Posterior cingulate gyrus (tissue), 11 donors: ENCODE data around the gene CDH13.

ENCODE experiments used
- DNase-seq, 10 donors: peaks; one replicate each; pipeline versions ENCODE4 v3.0.0 to v3.0.0-alpha.2; 2020 to 2021; ENCODE audit warnings: mixed read lengths in 3 of 10
- intact Hi-C: fragments of 100-400 bp; cut with DNase I; formaldehyde crosslinking; loops from one replicate; pipeline ENCODE4 v1.15.1; 2023

Gene CDH13

DNA sequence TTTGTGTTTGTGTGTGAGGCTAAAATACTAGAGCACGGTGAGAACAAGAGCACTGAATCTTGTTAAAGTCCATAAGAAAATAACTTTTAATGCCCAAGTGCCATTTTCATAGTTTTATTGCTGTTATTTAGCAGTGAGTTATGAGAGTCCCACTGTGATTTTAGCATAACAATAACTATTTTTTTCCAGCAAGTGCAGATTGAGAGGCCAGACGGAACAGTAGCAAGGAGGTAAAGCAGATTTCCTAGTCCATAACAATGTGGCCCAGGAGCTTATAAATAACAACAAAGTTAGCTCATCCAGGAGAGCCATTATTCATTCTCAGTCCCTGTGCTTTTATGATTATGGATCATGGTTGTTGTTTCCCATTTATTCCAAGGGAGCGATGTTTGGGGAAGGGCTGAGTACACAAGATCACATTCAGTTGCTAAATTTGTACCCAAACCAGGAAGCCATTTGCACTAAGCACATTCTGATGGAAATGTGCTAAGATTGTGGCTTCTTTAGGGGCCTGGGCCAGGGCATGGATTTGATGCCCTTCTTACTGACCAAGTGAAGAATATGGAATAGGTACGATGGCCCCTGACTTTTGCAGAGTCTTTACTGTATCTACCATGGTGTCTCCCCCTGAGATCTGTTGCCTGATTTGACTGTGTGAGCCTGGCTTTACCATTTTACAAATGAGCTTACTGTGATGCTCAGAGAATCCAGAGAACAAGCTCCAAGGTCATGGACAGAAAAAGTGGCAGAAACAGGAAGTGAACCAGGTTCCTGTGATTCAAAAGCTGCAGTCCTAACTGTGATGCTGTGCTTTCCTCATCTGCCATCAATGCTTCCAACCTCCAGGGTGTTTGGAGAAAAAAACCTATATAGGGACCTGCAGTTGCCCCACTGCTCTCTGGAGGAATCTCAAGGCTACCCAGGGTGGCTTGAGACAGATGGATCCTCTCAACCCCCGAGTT lies 976.3 kb downstream of the CDH13 start:
- DNase-seq, result no peak
- intact Hi-C loops, result no loop called here

DNA sequence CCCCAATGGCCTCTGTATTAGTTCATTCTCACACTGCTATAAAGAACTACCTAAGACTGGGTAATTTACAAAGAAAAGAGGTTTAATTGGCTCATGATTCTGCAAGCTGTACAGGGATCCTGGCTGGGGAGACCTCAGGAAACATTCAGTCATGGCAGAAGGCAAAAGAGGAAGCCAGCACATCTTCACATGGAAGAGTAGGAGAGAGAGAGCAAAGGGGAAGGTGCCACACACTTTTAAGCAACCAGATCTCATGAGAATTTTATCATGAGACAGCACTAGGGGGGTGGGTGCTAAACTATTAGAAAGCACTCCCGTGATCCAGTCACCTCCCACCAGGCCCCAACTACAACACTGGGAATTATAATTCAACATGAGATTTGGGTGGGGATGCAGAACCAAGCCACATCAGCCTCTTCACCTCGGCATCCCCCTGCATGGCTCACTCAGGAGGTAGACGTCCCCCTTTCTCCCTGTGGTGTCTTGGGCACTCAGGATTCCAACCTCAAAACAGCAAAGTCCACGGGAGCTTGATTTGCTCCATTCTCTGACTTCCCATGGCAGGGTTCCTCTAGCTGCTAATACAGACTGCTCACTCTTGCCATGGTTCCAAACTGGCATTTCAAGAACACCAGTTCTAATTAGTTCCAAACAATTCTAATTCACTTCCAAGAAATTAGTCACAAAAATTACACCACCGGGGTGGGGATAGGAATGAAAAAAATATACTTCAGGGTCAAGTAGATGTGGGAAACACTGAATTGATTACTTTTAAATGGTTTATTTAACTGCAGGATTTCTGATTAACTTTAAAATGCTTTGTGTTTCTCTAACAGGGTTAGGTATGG lies 977.2 kb downstream of the CDH13 start:
- intact Hi-C loops, result no loop called here
- DNase-seq, result no peak

DNA sequence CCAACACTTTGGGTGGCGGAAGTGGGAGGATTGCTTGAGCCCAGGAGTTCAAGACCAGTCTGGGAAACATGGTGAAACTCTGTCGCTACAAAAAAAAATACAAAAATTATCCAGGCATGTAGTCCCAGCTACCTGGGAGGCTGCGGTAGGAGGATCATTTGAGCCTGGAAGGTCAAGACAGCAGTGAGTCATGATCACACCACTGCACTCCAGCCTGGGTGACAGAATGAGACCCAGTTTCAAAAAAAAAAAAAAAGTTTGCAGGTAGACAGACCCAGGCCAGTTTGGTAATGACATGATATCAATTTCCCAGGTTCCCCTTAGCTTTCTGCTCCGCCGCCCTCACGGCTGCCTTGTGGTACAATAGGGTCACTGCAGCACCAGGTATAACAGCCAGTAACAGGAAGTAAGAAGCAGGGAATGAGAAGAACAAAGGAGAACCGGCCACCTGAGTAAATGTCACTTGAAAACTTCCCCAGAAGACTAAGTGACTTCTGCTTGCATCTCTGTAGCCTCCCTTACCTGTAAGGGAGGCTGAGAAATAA lies 979.8 kb downstream of the CDH13 start:
- DNase-seq, result no peak
- intact Hi-C loops, result no loop called here

DNA sequence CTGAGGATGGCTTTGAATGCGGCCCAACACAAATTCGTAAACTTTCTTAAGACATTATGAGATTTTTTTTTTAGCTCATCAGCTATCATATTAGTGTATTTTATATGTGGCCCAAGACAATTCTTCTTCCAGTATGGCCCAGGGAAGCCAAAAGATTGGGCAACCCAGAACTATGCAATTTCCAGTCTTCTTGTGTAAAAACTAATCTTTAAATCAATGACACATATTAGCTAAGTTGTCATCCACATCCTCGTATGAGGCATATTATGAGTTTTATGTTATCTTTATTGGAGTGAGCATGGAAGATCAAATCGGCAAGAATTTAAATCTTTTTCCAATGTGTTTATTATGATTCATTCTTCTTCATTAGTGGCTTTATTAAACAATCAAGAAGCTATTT lies 982.4 kb downstream of the CDH13 start:
- intact Hi-C loops, result no loop called here
- DNase-seq, result no peak

DNA sequence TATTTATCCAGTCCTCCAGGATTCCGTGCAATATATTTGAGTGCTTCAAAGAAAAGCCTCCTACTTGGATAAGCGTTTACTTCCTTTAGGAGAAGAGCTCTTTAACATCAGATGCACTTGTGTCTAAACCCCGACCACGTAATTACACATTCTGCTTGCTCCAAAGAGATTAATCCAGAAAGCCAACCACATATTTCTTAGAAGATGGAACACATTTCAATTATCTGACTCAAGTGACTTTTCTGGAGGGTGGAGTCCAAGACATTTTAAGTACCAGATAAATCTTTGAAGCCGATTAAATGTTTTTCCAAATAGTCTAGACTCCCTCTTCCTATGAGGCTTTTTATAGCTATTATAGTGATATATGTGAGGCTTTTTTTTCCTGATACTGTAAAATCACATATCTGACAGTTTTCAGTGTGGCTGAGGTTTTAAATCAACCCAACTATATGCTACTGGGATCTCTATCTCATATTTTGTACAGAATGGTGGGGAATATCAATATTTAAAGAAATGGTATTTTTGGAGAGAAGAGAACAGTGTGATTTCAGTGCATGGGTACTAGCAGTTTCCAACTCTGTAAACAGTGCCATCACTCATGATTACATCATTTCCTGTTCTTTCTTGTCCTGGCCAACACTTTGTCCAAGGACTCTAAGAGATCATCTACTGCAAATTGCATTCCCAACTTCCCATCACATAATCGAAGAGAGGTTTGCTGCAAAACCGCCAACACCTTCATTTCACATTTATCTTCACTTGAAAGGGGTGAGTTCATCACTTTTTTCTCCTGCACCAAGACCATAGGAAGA lies 988.6 kb downstream of the CDH13 start:
- intact Hi-C loops, result no loop called here
- no peak for DNase-seq

DNA sequence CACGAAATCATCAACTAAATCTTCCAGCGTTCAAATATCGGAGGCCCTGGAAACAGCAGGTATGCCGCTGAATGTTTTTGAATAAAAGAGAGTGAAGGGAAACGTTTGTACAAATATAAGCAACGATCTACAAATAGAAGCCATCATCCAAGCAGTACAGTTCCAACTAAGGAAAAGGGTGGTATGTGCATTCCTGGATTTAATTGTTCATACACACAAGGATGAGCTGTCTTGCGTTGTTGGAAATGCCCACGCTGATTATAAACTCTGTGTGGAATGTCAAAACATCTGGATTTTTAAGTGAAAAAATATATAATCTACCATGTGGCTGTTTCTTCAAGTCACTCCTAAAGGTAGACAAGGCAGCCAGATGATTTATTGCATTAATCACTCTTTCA lies 989.2 kb downstream of the CDH13 start:
- no peak for DNase-seq

DNA sequence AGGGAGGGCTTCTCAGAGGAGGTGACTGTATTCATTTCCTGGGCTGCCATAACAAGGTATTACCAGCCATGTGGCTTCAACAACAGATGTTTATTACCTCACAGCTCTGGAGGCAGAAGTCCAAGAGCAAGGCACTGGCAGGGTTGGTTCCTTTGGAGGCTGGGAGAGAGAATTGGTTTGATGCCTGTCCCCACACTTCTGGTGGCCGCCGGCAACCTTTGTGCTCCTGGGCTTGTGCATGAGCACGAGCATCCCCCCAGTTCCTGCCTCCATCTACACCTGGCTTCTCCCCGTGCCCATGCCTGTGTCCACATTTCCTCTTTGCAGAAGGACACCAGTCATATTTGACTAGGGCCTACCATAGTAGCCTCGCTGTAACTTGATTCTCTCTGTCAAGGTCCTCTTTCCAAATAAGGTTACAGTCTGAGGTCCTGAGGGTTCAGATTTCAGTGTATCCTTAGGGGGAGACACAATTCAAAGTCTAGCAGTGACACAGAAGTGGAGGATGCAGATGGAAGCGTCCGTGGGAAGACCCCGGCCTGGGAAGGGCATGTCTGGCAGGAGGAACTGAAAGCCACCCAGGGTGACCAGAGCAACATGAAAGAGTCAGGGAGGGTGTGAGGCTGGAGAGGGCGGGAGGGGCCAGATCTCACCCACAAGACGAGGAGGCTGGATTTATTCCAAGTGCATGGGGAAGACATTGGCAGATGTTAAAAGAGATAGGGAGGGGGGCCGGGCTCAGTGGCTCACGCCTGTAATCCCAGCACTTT lies 992.8 kb downstream of the CDH13 start:
- no peak for DNase-seq
- intact Hi-C loops, result no loop called here

More for the DNA sequence above, 989.2 kb downstream of the CDH13 start:
- intact Hi-C loops, result no loop called here

DNA sequence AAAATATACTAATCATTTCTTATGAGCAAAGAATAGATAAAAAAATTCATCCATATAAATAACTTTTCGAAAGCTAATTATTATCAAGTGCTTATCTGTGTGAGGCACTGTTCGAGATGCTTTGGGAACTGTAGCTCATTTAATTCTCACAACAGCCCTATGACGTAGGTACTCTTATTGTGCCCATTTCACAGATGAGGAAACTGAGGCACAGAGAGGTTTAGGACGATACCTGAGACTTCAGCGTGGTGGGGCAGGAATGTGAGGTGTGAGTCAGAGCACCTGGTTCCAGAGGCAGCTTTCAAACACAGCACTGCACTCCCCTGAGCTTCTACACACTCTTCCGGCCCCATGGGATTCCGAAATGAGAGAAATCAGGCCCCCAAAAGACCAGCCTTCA lies 995.2 kb downstream of the CDH13 start:
- intact Hi-C loops, result no loop called here
- no peak for DNase-seq

DNA sequence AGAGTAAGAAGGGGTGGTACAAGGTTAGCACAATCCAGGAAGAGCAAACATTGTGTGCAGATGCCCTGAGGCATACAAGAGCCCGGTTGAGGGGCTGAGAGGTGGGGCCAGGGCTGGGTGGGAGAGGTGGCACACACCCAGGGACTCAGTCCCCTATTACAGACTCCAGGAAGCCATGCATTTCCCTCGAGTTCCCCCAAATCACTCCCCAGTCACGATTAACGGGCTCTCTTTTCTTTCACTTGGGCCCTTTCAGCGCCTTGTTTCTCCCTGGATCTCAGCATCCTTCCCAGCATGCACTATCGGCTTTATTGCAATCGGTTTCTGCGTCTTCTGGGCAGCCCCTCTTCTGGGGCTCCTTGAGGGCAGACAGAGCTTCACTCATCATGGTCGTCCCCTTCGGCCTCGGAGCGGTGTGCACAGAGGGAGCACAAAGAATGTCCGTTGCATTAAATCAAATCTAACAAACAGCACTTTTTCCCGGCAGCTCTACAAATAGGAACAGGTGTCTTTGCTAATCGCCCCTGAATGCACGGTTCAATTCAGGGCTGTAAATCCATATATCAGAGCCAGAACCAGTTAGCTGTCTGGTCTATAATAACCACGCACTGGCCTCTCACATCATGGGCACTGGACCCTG lies 996.4 kb downstream of the CDH13 start:
- DNase-seq, result no peak
- intact Hi-C loops, result no loop called here

DNA sequence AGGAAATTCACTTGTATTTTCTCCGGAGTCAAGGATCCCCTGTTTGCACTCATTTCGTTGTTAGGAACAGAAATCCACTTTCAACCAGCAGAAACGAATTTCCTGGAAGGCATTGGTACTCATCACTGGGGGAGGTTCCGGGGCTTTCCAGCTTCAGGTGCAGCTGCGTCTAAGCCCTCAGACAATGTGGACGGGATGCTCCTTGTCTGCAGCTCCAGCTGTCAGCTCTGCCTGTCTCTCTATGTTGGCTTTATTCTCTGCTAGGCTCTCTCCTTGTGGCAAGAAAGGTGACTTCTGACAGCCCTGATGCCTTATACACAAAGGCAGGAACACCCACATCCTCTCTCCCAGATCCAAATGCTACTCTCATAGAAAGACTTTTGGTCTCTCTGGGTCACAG lies 997.1 kb downstream of the CDH13 start:
- DNase-seq, result no peak
- intact Hi-C loops, result no loop called here

DNA sequence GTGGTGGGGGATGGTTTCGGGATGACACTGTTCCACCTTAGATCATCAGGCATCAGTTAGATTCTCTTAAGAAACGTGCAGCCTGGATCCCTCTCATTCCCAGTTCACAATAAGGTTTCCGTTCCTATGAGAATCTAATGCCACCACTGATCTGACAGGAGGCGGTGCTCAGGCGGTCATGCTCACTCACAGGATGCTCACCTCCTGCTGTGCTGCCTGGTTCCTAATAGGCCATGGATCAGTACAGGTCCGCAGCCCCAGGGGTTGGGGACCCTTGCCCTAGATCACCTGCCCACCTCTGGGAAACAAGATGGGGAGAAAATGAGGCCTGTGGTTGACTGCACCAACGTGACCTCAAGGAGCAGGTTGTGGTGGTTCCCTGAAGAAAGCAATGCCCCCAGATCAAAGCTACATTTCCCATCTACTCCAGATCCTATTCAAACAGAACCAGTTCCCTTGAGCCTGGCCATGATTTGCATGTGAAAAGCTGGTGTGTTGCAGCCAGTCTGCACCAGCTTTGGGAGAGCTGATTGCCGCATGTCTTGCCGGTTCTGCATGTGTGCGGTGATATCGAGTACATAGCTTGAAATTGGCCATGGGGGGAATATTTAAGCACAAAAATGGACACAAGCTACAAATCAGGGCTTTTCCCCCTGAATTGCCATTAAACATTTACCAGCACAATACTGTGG lies 997.8 kb downstream of the CDH13 start:
- DNase-seq, result no peak
- intact Hi-C loops, result no loop called here

DNA sequence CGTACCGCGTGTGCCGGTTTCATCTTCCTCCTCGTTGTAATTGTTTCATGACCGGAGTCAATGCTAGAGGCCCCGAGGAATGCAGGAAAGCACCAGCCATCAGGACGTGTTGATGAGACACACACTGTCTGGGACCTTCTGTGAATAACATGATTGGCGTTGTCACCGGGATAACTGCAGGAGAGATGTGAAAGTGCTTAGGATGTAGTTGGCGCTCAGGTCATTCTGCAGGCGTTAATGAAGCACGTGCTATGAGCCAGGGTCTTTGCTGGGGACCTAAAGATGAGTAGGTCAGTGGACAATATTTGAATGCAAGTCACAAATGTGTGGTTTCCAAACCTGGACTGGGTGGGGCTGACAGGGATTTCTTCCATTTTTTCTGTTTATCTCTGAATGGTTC lies 999.4 kb downstream of the CDH13 start:
- intact Hi-C loops, result no loop called here
- DNase-seq, result no peak

DNA sequence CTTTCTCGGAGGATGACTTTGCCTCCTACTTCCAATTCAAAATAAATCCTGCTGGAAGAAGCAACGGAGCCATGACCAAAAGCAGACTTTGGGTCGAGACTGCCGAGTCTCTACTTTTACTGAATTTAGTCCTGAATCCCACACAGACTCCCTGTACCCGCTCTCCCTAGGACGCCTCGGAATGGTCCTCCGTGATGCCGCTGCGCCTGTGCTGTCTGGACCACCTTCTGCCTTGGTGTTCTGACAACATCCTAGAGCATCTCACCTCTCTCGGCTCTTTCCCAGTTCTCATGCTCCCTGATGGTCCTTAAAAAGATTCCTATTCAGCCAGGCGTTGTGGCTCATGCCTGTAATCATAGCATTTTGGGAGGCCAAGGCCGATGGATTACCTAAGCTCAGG lies 999.9 kb downstream of the CDH13 start:
- DNase-seq, result no peak
- intact Hi-C loops, result no loop called here

DNA sequence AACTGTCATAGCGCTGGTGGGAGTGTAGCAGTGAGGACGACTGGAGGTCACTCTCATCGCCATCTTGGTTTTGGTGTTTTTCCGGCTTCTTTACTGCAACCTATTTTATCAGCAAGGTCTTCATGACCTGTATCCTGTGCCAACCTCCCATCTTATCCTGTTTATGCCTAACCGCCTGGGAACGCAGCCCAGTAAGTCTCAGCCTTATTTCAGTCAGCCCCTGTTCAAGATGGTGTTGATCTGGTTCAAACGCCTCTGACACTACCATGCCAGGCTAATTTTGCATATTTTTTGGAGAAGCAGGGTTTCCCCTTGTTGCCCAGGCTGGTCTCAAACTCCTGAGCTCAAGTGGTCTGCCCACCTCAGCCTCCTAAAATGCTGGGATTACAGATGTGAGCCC lies 1001.2 kb downstream of the CDH13 start:
- DNase-seq, result no peak
- intact Hi-C loops, result no loop called here

DNA sequence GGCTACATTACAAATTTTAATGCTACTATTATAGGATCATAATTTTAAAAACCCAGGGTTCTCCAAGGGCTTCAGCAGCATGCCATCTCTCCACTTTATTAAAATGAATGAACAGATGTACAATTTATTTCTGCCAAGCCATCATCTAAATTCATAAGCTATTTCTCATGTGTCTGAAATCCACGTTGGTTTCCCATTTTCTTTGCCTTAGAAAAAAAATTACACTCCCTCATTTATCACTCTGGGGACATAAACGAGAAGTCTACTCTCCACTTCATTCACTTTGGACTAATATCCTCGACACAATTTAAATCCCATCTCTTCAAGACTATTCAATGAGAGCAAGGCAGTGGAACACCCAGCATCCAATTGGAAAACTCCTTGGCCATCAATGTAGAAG lies 1002.7 kb downstream of the CDH13 start:
- intact Hi-C loops, result no loop called here
- DNase-seq, result no peak

DNA sequence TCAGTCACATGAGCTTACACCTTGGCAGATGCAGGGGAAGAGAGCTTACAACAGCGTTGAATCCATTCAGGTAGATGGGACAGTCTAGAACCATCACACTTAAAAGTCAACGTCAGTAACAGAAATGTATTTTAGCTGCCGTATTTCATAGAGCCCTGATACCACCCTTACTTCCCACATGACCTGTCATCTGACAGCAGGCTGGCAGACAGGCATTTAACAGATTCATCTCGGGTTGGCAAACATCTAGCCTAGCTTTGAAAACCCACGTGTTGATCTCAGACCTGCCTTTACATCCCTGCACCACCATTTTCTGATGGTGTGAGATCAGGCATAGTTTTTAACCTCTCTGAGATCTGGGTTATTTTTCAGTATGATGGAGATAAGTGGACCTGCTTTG lies 1003.1 kb downstream of the CDH13 start:
- DNase-seq, result no peak
- intact Hi-C loops, result no loop called here

DNA sequence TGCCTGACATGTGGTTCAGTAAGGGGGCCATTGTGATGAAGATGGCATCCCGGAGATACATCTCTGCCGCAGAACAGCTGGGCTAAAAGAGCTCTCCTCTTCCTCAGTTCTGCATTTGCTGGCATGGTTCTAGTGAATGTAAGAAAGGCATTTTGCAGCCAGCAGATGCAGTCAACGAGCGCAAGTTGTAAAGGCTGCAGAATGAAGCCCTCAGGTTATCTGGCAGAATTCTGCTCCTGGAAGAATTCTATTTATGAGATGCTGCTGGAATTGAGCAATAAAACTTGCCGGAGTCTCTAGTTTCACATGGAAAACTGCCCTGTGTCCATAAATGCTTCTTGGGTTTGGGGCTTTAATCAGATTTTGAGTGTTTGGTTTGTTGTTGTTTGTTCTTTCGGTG lies 1004.2 kb downstream of the CDH13 start:
- no peak for DNase-seq
- intact Hi-C loops, result no loop called here

DNA sequence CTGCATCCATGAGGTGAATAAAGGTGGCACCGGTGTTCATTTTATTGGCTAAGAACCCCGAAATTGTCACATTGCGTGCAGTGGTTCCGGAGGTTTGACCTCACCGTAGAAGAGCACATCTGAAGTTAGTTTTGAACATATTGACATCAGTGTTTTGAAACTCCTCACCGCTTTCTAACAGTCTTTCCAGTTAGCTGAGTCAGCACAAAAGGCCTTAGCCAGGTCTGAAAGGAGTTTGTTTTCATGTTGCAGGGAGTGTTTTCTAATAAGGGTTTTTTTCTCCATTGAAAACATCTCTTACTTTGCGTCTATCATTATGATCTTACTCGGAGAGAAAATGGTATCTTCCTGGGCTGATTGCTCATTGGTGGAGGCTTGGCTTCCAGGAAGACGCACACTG lies 1006.5 kb downstream of the CDH13 start:
- intact Hi-C loops, result no loop called here
- DNase-seq, result no peak

DNA sequence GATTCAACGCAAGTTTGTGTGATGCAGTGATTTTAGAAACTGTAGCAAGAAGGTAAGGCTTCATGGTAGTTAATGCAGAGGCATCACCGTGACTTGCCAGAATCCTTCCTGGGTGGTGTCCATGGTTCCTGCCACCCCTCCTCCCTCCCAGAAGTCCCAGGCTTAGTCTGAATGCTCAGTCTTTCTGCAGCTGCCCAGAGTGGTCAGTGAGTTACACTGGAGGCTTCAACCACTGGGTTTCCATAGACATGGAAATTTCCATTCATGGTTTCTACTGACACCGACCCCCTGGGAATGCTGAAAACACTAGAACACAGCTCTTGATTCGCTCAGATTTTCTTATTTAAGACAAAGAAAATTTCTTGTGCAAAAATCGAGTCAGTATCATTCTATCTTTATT lies 1021.6 kb downstream of the CDH13 start:
- DNase-seq, result no peak
- intact Hi-C loops, result no loop called here
